Measurements from ENCODE around the gene ITLN1.

Gene ITLN1

DNA sequence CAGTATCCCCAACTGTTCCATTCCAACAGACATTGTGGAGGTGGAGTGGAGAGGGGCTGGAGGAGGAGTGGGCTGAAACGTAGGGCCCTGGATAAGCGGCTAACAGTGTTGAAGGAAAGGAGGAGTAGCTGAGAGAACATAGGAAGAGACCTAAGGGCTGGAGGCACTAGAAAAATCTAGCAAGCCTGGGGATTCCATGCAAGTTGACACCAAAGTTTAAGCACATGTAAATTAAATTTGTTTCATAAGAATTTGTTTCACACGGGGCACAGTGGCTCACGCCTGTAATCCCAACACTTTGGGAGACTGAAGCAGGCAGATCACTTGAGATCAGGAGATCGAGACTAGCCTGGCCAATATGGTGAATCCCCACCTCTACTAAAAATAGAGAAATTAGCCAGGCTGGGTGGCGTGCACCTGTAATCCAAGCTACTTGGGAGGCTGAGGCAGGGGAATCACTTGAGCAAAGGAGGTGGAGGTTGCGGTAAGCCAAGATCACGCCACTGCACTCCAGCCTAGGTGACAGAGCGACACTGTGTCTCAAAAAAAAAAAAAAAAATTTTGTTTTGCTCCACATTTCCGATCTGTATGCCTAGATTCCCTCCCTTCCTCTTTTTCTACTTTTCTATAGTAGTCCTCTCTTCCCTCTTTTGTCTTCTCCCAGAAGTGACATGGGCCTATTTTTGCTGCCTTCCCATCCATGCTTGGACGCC, 21.8 kb downstream of the ITLN1 start:
- Histone ChIP-seq H3K4me3 (ENCODE audit: low read depth, low read length) (no peak overlapping the region), H3K9me3 (ENCODE audit: severe bottlenecking) (peaks cover 11% of the 10 kb centered on the region), H3K36me3 (no peaks in the 10 kb centered on the region), H3K27me3 (ENCODE audit: insufficient read depth, low read depth, severe bottlenecking) (peaks cover 97% of the 10 kb centered on the region), H3K27ac (no peak overlapping the region)
- DNase-seq, result no peak
- TF ChIP-seq, protein P1, sequence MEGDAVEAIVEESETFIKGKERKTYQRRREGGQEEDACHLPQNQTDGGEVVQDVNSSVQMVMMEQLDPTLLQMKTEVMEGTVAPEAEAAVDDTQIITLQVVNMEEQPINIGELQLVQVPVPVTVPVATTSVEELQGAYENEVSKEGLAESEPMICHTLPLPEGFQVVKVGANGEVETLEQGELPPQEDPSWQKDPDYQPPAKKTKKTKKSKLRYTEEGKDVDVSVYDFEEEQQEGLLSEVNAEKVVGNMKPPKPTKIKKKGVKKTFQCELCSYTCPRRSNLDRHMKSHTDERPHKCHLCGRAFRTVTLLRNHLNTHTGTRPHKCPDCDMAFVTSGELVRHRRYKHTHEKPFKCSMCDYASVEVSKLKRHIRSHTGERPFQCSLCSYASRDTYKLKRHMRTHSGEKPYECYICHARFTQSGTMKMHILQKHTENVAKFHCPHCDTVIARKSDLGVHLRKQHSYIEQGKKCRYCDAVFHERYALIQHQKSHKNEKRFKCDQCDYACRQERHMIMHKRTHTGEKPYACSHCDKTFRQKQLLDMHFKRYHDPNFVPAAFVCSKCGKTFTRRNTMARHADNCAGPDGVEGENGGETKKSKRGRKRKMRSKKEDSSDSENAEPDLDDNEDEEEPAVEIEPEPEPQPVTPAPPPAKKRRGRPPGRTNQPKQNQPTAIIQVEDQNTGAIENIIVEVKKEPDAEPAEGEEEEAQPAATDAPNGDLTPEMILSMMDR (IDR thresholded peaks at IDR 0.05; ENCODE audit: low read depth, low read length), result no peak

DNA sequence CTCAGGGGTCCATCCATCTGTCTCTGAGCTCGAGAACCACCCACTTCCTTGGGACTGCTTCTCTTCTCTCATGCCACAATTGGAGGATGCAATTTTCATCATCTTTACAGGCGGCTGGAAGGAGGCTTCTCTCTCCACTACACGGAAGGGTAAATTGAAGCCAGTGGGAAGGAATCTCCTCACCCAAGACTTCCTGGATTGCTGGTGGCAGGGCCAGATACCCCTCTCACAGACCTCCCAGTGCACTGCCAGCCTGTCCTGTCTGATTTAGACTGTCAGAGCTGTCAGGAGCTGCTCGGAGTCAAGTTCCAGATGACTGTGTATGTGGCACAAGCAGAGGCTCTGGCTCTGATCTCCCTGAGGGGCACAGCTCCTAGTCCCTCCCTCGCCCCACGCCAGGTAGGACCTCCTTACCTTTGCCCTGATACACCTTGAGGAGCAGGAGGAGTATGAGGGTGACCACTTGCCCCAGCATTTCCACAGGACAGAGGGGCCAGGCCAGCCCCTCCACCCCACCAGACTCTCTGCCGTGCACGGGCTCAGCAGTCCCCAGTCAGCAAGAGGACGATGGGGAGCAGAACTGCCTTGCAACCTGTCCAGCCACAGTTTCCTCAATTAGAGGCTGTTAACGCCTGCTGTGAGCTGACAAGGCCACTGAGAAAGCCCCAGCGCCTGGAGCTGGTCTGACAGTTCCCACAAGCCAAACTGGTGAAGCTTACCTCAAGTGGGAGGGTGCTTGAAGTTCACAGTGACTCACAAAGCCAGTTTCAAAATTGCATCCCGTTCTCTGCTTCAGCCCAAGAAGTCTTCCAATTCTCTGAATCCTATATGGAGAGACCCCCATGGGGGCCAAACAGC, 22.5 kb downstream of the ITLN1 start, which contains the start of gene CD244:
Gene CD244, minus strand, starts transcription at position 685 of the 858 bp plus-strand sequence. Its CDS starts 210 bp downstream, at position 475.
- no peak for DNase-seq
- TF ChIP-seq, protein P1 (IDR thresholded peaks at IDR 0.05; ENCODE audit: low read depth, low read length), result no peak
- peaks cover 95% of the 10 kb centered on the region for H3K27me3 ChIP-seq (ENCODE audit: insufficient read depth, low read depth, severe bottlenecking)
- peaks cover 11% of the 10 kb centered on the region for H3K9me3 ChIP-seq (ENCODE audit: severe bottlenecking)
- no peak within 1 kb of the TSS for H3K4me3 ChIP-seq (ENCODE audit: low read depth, low read length)
- no peaks in the 10 kb centered on the region for H3K36me3 ChIP-seq
- H3K27ac ChIP-seq, result no peak within 1 kb of the TSS

DNA sequence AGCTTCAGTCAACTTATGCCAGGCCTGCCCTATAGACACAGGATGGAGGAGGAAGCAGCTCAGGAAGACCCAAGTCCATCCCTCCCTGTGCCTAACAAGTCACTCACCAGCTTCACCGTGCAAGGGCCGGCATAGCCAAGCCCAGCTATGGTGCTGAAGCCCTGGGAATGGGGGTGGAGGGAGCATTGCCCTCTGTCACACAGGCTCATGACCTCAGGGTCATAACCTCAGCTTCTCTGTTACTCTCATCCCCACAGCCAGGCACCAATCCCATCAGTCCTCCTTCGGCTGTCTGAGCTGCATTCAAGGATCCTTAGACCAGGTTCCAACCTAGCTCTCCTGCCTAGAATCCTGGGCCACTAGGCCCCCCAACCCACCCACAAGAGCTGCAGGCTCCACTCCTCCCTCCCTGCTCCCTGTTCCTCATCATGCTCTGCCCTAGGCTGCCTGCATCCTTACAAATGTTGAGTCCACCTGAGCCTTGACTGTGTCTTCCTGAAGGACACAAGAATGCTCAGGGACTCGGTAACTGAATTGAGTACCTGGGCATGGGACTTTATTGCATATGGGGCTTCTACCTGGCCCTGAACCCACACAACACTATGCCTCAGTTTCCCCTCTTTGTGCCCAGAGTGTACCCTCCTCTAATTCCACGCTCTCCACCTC, 24.0 kb downstream of the ITLN1 start:
- Histone ChIP-seq H3K27ac (no peak overlapping the region), H3K9me3 (ENCODE audit: severe bottlenecking) (peaks cover 11% of the 10 kb centered on the region), H3K27me3 (ENCODE audit: insufficient read depth, low read depth, severe bottlenecking) (peaks cover 98% of the 10 kb centered on the region), H3K4me3 (ENCODE audit: low read depth, low read length) (no peak overlapping the region), H3K36me3 (no peaks in the 10 kb centered on the region)
- DNase-seq, result no peak
- TF ChIP-seq, protein P1 (IDR thresholded peaks at IDR 0.05; ENCODE audit: low read depth, low read length), result no peak

DNA sequence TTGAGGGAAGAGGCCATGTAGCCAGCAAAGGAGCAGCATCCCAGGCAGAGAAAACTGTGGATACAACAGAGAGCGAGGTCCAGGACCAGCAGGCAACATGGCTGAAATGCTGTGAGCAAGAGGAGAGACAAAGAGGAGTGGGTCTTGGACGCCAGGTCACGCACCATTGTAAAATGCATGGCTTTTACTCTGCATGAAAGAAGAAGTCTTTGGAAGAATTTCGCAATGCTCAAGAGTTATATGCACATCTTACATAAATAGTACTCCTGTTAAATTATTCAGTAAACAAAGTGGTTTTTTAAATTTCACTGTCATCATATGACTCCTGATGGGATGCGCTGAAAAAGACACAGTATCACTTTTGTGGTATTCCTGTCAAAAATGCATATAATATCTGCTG, 25.8 kb downstream of the ITLN1 start:
- peaks cover 96% of the 10 kb centered on the region for H3K27me3 ChIP-seq (ENCODE audit: insufficient read depth, low read depth, severe bottlenecking)
- no peaks in the 10 kb centered on the region for H3K36me3 ChIP-seq
- H3K27ac ChIP-seq, result no peak overlapping the region
- peaks cover 11% of the 10 kb centered on the region for H3K9me3 ChIP-seq (ENCODE audit: severe bottlenecking)
- TF ChIP-seq, protein P1 (IDR thresholded peaks at IDR 0.05; ENCODE audit: low read depth, low read length), result no peak
- no peak overlapping the region for H3K4me3 ChIP-seq (ENCODE audit: low read depth, low read length)
- DNase-seq, result no peak

DNA sequence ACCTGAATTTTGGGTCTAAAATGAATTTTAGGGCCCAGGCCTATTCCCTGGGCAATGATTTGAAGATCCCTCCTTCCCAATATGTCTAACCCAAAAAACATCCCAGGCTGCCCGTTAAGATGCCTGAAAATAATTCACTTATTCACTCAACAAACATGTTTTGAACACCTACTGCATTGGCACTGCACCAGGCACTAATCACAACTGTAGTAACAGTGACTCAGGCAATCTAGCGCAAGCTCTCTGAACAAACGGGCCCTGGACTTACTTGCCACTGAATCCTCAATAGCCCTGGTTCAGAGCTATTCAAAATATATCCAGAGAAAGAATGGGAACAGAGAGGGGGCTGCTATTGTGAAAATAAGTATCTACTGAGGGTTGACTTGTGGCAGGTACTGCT, 26.5 kb downstream of the ITLN1 start:
- H3K27me3 ChIP-seq (ENCODE audit: insufficient read depth, low read depth, severe bottlenecking), result peaks cover 94% of the 10 kb centered on the region
- no peaks in the 10 kb centered on the region for H3K36me3 ChIP-seq
- TF ChIP-seq, protein P1 (IDR thresholded peaks at IDR 0.05; ENCODE audit: low read depth, low read length), result no peak
- H3K9me3 ChIP-seq (ENCODE audit: severe bottlenecking), result peaks cover 9% of the 10 kb centered on the region
- no peak for DNase-seq
- no peak overlapping the region for H3K4me3 ChIP-seq (ENCODE audit: low read depth, low read length)
- H3K27ac ChIP-seq, result no peak overlapping the region

All from WERI-Rb-1 (cell line).